ENCODE results near the gene CREB5. TPM values are rescaled to one million over a fixed set of nuclear protein-coding genes. Genes with fewer than 3 reads are reported as not detected.

Gene CREB5
- total and polyA plus RNA-seq, 2 of the 13 experiments (the other 11 are each of a cell fraction or from before 2014, with no cell fraction given), result 0.38 to 0.71 TPM

- no peaks in the 10 kb centered on the region for H3K79me2 ChIP-seq (ENCODE audit: insufficient read depth, low read length)
- intact Hi-C loops (cut with micrococcal nuclease; ENCODE audit: unreplicated experiment), result no loop called here
- H3K4me3 ChIP-seq (replicated peaks in 1 of 3; ENCODE audit: insufficient read depth in 1 of 3, low read depth in 2 of 3, low read length in 3 of 3), result no peak overlapping the region
- no peak for ATAC-seq
- no peaks in the 10 kb centered on the region for H4K20me1 ChIP-seq (ENCODE audit: insufficient read depth, low read length)
- H3K27ac ChIP-seq (ENCODE audit: extremely low read length, insufficient read depth, low read length), result no peak overlapping the region
- TF ChIP-seq NFE2L2 (IDR thresholded peaks at IDR 0.05; ENCODE audit: low read length) (peak; percentile 72), ZNF788 (CRISPR knock-in tag; IDR thresholded peaks at IDR 0.05; ENCODE audit: borderline replicate concordance) (no peak)
- CTCF ChIA-PET (ENCODE audit: low intra/inter-chr PET ratio, low total read pairs), result no interaction called here
- peaks cover 0 to 11% of the 10 kb centered on the region in 2 experiments; a peak in 1 of 5 replicates for H3K27me3 ChIP-seq (ENCODE audit: control insufficient read depth in 1 of 2, insufficient read depth in 2 of 2, low read length in 2 of 2)
- H3K4me2 ChIP-seq (ENCODE audit: low read depth, low read length), result no peak overlapping the region
- 18% methylated on average over 4 of the region's 5 CpGs for WGBS (ENCODE audit: low lambda C conversion rate)
- in situ Hi-C loops (cut with HindIII; ENCODE audit: extremely low pct_ligation_motif_present, low pct_unique_long_range_greater_than_20kb), result no loop called here
- FAIRE-seq, result no peak
- POLR2A ChIA-PET, result no interaction called here
- H3K9me3 ChIP-seq (ENCODE audit: low read length), result no peaks in the 10 kb centered on the region
- no peak overlapping the region for H2AFZ ChIP-seq (ENCODE audit: low read length)
- BruUV-seq (replicated peaks), result no TSS peak
- no peak for DNase-seq (ENCODE audit: low spot score)
- no peaks in the 10 kb centered on the region for H3K36me3 ChIP-seq (replicated peaks in 1 of 2; ENCODE audit: control insufficient read depth in 1 of 2, insufficient read depth in 2 of 2, low read length in 2 of 2)
- peaks cover 8% of the 10 kb centered on the region; the same call in 1 of the 2 replicates for H3K4me1 ChIP-seq (ENCODE audit: insufficient read depth, low read length)
- H3K9ac ChIP-seq (ENCODE audit: insufficient read depth, low read depth, low read length), result no peak overlapping the region
Observed at GRCh38 chr7:28681693-28682310, 269.5 kb downstream of the CREB5 start.

GRCh38 chr7:28682801-28683200, 270.5 kb downstream of the CREB5 start:
- in situ Hi-C loops (cut with HindIII; ENCODE audit: extremely low pct_ligation_motif_present, low pct_unique_long_range_greater_than_20kb) (no loop called here), intact Hi-C loops (cut with micrococcal nuclease; ENCODE audit: unreplicated experiment) (no loop called here)
- H3K79me2 ChIP-seq (ENCODE audit: insufficient read depth, low read length), result no peaks in the 10 kb centered on the region
- no peak overlapping the region for H3K27ac ChIP-seq (ENCODE audit: extremely low read length, insufficient read depth, low read length)
- no peak for FAIRE-seq
- DNase-seq (ENCODE audit: low spot score), result no peak
- H3K4me2 ChIP-seq (ENCODE audit: low read depth, low read length), result no peak overlapping the region
- CTCF ChIA-PET (ENCODE audit: low intra/inter-chr PET ratio, low total read pairs), result no interaction called here
- H3K4me3 ChIP-seq (replicated peaks in 1 of 3; ENCODE audit: insufficient read depth in 1 of 3, low read depth in 2 of 3, low read length in 3 of 3), result no peak overlapping the region
- H3K36me3 ChIP-seq (replicated peaks in 1 of 2; ENCODE audit: control insufficient read depth in 1 of 2, insufficient read depth in 2 of 2, low read length in 2 of 2), result no peaks in the 10 kb centered on the region
- H3K9ac ChIP-seq (ENCODE audit: insufficient read depth, low read depth, low read length), result no peak overlapping the region
- peaks cover 8% of the 10 kb centered on the region; the same call in 1 of the 2 replicates for H3K4me1 ChIP-seq (ENCODE audit: insufficient read depth, low read length)
- no peaks in the 10 kb centered on the region for H3K9me3 ChIP-seq (ENCODE audit: low read length)
- WGBS (ENCODE audit: low lambda C conversion rate), result 4% methylated on average over 4 of the region's 8 CpGs
- no peak for TF ChIP-seq KLF15 (CRISPR knock-in tag; IDR thresholded peaks at IDR 0.05; ENCODE audit: borderline replicate concordance)
- TF ChIP-seq SRSF4 (IDR thresholded peaks at IDR 0.05; ENCODE audit: low read depth, low read length, poor library complexity, severe bottlenecking), result no peak
- TF ChIP-seq MED8 (CRISPR knock-in tag; IDR thresholded peaks at IDR 0.05; ENCODE audit: insufficient replicate concordance), result no peak
- TF ChIP-seq HDAC6 (IDR thresholded peaks at IDR 0.05; ENCODE audit: low read depth, low read length), result no peak
- no peak for TF ChIP-seq ZNF724P (CRISPR knock-in tag; IDR thresholded peaks at IDR 0.05; ENCODE audit: borderline replicate concordance)
- no peak for TF ChIP-seq SIX1 (CRISPR knock-in tag; IDR thresholded peaks at IDR 0.05; ENCODE audit: borderline replicate concordance)
- no peak for TF ChIP-seq SMARCE1 (IDR thresholded peaks at IDR 0.05; ENCODE audit: borderline replicate concordance)
- no peak for TF ChIP-seq FLYWCH1 (CRISPR knock-in tag; IDR thresholded peaks at IDR 0.05)
- no peak for TF ChIP-seq ZNF530 (CRISPR knock-in tag; IDR thresholded peaks at IDR 0.05; ENCODE audit: low read depth)
- TF ChIP-seq ZNF441 (CRISPR knock-in tag; IDR thresholded peaks at IDR 0.05; ENCODE audit: borderline replicate concordance), result no peak
- no peak for TF ChIP-seq E2F5 (CRISPR knock-in tag; conservative IDR thresholded peaks at IDR 0.05)
- no peak for TF ChIP-seq ZNF710 (CRISPR knock-in tag; IDR thresholded peaks at IDR 0.05; ENCODE audit: borderline replicate concordance)
- TF ChIP-seq ZSCAN31 (CRISPR knock-in tag; IDR thresholded peaks at IDR 0.05; ENCODE audit: low read depth), result no peak
- no peak for TF ChIP-seq ASH2L (IDR thresholded peaks at IDR 0.05; ENCODE audit: insufficient read length, low read depth, low read length)
- ATAC-seq, result no peak
- POLR2A ChIA-PET, result no interaction called here
- BruUV-seq (replicated peaks), result no TSS peak
- H4K20me1 ChIP-seq (ENCODE audit: insufficient read depth, low read length), result no peaks in the 10 kb centered on the region
- H3K27me3 ChIP-seq (ENCODE audit: control insufficient read depth in 1 of 2, insufficient read depth in 2 of 2, low read length in 2 of 2), result peaks cover 0 to 11% of the 10 kb centered on the region in 2 experiments; a peak in 1 of 5 replicates
- no peak overlapping the region for H2AFZ ChIP-seq (ENCODE audit: low read length)
